Measurements from ENCODE around the gene ISL2. TPM values are rescaled to one million over a fixed set of nuclear protein-coding genes. Genes with fewer than 3 reads are reported as not detected.

Gene ISL2
- total RNA-seq, 1 experiment from 2014 or later = 7.6 TPM

DNA sequence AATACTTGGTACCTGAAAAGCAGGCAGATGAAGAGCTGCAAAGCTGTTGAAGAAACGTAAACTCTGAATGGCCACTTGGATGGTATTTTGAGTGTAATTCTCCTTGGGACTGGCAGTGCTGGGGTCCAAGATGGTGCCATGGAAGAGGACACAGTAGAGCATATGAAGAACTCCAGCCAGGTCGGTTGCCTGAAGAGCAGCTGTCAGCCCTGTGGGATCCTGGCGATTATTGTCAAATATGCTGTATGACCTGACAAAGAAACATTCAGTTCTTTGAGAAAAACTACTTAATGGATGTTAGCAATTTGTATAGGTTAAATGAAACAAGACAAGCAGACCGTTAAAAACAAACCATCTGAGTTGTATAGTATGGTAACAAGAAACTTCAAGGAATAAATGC lies 44.8 kb downstream of the ISL2 start:
- BruUV-seq (replicated peaks) = no TSS peak
- Mint-ChIP-seq H3K4me3 (ENCODE audit: low read depth, unreplicated experiment) (no peak overlapping the region), H3K27ac (ENCODE audit: unreplicated experiment) (no peak overlapping the region), H3K9me3 (ENCODE audit: low read depth, unreplicated experiment) (no peaks in the 10 kb centered on the region), H3K27me3 (ENCODE audit: unreplicated experiment) (no peaks in the 10 kb centered on the region), H3K36me3 (ENCODE audit: insufficient read depth, unreplicated experiment) (no peaks in the 10 kb centered on the region), H3K4me1 (ENCODE audit: low read depth, unreplicated experiment) (no peaks in the 10 kb centered on the region)
- intact Hi-C loops (cut with micrococcal nuclease; ENCODE audit: unreplicated experiment) = no loop called here
- TF ChIP-seq, protein P1, sequence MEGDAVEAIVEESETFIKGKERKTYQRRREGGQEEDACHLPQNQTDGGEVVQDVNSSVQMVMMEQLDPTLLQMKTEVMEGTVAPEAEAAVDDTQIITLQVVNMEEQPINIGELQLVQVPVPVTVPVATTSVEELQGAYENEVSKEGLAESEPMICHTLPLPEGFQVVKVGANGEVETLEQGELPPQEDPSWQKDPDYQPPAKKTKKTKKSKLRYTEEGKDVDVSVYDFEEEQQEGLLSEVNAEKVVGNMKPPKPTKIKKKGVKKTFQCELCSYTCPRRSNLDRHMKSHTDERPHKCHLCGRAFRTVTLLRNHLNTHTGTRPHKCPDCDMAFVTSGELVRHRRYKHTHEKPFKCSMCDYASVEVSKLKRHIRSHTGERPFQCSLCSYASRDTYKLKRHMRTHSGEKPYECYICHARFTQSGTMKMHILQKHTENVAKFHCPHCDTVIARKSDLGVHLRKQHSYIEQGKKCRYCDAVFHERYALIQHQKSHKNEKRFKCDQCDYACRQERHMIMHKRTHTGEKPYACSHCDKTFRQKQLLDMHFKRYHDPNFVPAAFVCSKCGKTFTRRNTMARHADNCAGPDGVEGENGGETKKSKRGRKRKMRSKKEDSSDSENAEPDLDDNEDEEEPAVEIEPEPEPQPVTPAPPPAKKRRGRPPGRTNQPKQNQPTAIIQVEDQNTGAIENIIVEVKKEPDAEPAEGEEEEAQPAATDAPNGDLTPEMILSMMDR (IDR thresholded peaks at IDR 0.05; ENCODE audit: unreplicated experiment) = no peak
- CTCF ChIA-PET = no interaction called here
- DNase-seq = no peak

DNA sequence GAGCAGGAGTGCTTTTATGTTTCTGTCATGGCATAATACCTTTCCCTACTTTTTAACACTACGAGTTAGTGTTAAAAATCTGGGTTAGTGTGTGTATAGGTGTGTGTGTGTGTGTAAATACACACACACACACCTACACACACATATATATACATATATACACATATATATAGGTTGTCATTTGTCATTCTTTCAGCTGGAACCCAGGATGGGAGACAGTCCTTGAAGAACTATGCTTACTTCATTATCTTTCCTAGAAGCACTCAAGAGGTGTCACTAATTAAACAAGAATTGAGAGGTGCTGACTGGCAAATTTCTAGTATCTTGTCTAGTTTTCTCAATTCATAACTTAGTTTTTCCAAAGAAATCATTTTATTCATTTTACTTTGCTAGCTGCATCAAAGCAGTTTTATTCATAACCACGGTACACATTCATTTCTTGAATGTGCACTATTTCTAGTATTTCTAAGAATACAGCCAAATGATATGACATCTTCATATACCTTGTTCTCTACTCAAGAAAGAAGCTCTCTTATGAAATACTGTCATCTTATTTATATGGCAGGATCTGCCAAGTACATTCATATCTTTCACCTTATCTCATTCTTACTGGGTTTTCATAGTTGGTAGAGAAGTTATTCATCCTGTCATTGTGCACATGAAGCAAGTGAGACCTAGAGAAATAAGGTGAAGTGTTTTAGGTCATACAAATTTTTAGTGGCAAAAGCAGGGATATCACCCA lies 46.6 kb downstream of the ISL2 start:
- CTCF ChIA-PET = no interaction called here
- TF ChIP-seq, protein P1 (IDR thresholded peaks at IDR 0.05; ENCODE audit: unreplicated experiment) = no peak
- Mint-ChIP-seq H3K27me3 (ENCODE audit: unreplicated experiment) (no peaks in the 10 kb centered on the region), H3K4me3 (ENCODE audit: low read depth, unreplicated experiment) (no peak overlapping the region), H3K4me1 (ENCODE audit: low read depth, unreplicated experiment) (no peaks in the 10 kb centered on the region), H3K9me3 (ENCODE audit: low read depth, unreplicated experiment) (no peaks in the 10 kb centered on the region), H3K27ac (ENCODE audit: unreplicated experiment) (no peak overlapping the region), H3K36me3 (ENCODE audit: insufficient read depth, unreplicated experiment) (no peaks in the 10 kb centered on the region)
- no peak for DNase-seq
- intact Hi-C loops (cut with micrococcal nuclease; ENCODE audit: unreplicated experiment) = no loop called here
- no TSS peak for BruUV-seq (replicated peaks)

DNA sequence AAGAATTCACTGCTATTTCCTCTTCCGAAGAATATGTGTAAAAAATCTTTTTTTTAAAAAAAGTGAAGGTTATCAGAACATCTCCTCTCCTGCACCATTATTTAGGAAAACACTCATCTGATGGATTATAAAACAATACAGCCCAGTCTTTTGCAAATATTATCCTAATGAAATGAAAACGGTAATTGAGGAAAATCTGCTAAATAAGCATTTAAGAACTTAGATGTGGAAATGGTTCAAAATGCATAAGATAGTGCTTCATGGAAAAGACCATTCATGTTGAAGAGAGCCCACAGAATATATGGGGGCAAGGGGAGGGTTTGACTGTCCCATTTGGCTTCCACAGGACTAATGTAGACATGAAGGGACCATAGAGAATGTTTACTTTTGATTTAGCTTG lies 47.8 kb downstream of the ISL2 start:
- CTCF ChIA-PET = no interaction called here
- H3K36me3 Mint-ChIP-seq (ENCODE audit: insufficient read depth, unreplicated experiment) = no peaks in the 10 kb centered on the region

DNA sequence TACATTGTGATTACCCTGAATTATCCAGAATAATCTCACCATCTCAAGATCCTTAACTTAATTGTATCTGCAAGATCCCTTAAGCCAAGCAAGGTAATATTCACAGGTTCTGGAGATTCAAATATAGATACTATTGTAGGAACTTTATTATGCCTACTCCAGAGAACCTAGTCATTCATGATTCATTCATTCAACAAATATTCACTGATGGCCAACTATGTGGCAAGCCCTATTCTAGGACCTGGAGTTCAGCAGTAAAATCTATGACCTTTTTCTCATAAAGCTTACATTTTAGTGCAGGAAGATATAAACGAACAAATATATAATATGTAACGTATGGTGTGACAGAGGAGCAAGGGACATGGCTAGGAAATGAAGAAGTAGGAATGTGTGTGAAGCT lies 49.6 kb downstream of the ISL2 start:
- Mint-ChIP-seq H3K4me3 (ENCODE audit: low read depth, unreplicated experiment) (no peak overlapping the region), H3K9me3 (ENCODE audit: low read depth, unreplicated experiment) (no peaks in the 10 kb centered on the region), H3K4me1 (ENCODE audit: low read depth, unreplicated experiment) (peaks cover 6% of the 10 kb centered on the region), H3K27me3 (ENCODE audit: unreplicated experiment) (no peaks in the 10 kb centered on the region), H3K27ac (ENCODE audit: unreplicated experiment) (no peak overlapping the region), H3K36me3 (ENCODE audit: insufficient read depth, unreplicated experiment) (no peaks in the 10 kb centered on the region)
- CTCF ChIA-PET = no interaction called here
- TF ChIP-seq, protein P1 (IDR thresholded peaks at IDR 0.05; ENCODE audit: unreplicated experiment) = no peak
- DNase-seq = no peak
- no TSS peak for BruUV-seq (replicated peaks)
- intact Hi-C loops (cut with micrococcal nuclease; ENCODE audit: unreplicated experiment) = no loop called here

More for the DNA sequence above, 47.8 kb downstream of the ISL2 start:
- no TSS peak for BruUV-seq (replicated peaks)
- Mint-ChIP-seq H3K9me3 (ENCODE audit: low read depth, unreplicated experiment) (no peaks in the 10 kb centered on the region), H3K4me1 (ENCODE audit: low read depth, unreplicated experiment) (no peaks in the 10 kb centered on the region), H3K27ac (ENCODE audit: unreplicated experiment) (no peak overlapping the region), H3K27me3 (ENCODE audit: unreplicated experiment) (no peaks in the 10 kb centered on the region), H3K4me3 (ENCODE audit: low read depth, unreplicated experiment) (no peak overlapping the region)
- no peak for DNase-seq
- intact Hi-C loops (cut with micrococcal nuclease; ENCODE audit: unreplicated experiment) = no loop called here
- TF ChIP-seq, protein P1 (IDR thresholded peaks at IDR 0.05; ENCODE audit: unreplicated experiment) = no peak
